ENCODE results near the gene STMP1. TPM values are rescaled to one million over a fixed set of nuclear protein-coding genes. Genes with fewer than 3 reads are reported as not detected.

Gene STMP1
- total RNA-seq, 1 donor from 2014 or later, result 46.3 TPM

- Mint-ChIP-seq H3K4me3 (no peak overlapping the region), H3K27me3 (ENCODE audit: low read depth) (no peaks in the 10 kb centered on the region), H3K9me3 (no peaks in the 10 kb centered on the region), H3K4me1 (peaks cover 10% of the 10 kb centered on the region), H3K36me3 (no peaks in the 10 kb centered on the region), H3K27ac (no peak overlapping the region)
- DNase-seq (ENCODE audit: low spot score in 2 of 2, unreplicated experiment in 2 of 2), result no peak
- TF ChIP-seq, protein P1, sequence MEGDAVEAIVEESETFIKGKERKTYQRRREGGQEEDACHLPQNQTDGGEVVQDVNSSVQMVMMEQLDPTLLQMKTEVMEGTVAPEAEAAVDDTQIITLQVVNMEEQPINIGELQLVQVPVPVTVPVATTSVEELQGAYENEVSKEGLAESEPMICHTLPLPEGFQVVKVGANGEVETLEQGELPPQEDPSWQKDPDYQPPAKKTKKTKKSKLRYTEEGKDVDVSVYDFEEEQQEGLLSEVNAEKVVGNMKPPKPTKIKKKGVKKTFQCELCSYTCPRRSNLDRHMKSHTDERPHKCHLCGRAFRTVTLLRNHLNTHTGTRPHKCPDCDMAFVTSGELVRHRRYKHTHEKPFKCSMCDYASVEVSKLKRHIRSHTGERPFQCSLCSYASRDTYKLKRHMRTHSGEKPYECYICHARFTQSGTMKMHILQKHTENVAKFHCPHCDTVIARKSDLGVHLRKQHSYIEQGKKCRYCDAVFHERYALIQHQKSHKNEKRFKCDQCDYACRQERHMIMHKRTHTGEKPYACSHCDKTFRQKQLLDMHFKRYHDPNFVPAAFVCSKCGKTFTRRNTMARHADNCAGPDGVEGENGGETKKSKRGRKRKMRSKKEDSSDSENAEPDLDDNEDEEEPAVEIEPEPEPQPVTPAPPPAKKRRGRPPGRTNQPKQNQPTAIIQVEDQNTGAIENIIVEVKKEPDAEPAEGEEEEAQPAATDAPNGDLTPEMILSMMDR (IDR thresholded peaks at IDR 0.05; ENCODE audit: unreplicated experiment), result no peak
Observed at GRCh38 chr7:135717693-135718092, 55.4 kb downstream of the STMP1 start.

DNA sequence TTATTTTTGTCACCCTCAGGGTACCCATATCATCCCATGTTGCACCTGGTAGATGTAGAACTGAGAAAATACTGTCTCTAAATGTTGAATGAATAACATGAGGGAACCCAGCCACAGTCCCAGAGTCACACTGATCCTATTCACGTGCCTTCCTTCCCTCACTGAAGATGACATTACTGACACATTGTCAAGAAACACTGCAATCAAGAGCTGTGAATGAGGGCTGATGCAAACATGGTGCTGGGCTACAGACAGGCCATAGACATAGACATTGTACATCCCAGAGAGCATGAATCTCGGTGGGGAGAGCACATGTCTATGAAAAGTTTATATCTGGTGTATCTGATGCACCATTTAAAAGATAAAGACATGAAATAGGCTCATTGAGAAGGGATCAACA, 55.9 kb downstream of the STMP1 start:
- Mint-ChIP-seq H3K36me3 (no peaks in the 10 kb centered on the region), H3K9me3 (no peaks in the 10 kb centered on the region), H3K4me3 (no peak overlapping the region), H3K27ac (no peak overlapping the region), H3K27me3 (ENCODE audit: low read depth) (no peaks in the 10 kb centered on the region), H3K4me1 (peaks cover 5% of the 10 kb centered on the region)
- DNase-seq (ENCODE audit: low spot score in 2 of 2, unreplicated experiment in 2 of 2), result no peak
- TF ChIP-seq, protein P1 (IDR thresholded peaks at IDR 0.05; ENCODE audit: unreplicated experiment), result no peak

GRCh38 chr7:135718794-135719437, 56.6 kb downstream of the STMP1 start:
- Mint-ChIP-seq H3K36me3 (no peaks in the 10 kb centered on the region), H3K4me1 (peaks cover 4% of the 10 kb centered on the region), H3K27me3 (ENCODE audit: low read depth) (no peaks in the 10 kb centered on the region), H3K27ac (no peak overlapping the region), H3K4me3 (no peak overlapping the region), H3K9me3 (no peaks in the 10 kb centered on the region)
- TF ChIP-seq, protein P1 (IDR thresholded peaks at IDR 0.05; ENCODE audit: unreplicated experiment), result no peak
- no peak for DNase-seq (ENCODE audit: low spot score in 2 of 2, unreplicated experiment in 2 of 2)

DNA sequence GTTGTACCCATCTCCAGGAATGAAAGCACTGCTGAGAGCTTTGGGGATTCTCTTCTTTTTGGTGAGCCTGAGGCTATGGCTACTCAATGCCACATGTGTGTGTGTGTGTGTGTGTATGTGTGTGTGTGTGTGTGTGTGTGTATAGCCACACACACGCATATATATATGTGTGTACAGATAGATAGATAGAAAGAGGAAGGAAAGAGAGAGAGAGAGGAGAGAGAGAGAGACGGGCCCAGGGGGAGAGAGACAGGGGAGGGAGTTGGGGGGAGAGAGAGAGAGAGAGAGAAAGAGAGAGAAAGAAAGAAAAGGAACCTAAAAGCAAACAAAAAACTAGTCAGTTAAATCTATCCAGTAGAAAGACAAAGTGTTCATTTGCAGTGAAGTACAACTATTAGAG, 57.4 kb downstream of the STMP1 start:
- Mint-ChIP-seq H3K9me3 (no peaks in the 10 kb centered on the region), H3K4me1 (peaks cover 4% of the 10 kb centered on the region), H3K4me3 (no peak overlapping the region), H3K27me3 (ENCODE audit: low read depth) (no peaks in the 10 kb centered on the region), H3K27ac (no peak overlapping the region), H3K36me3 (no peaks in the 10 kb centered on the region)
- no peak for DNase-seq (ENCODE audit: low spot score in 2 of 2, unreplicated experiment in 2 of 2)
- TF ChIP-seq, protein P1 (IDR thresholded peaks at IDR 0.05; ENCODE audit: unreplicated experiment), result no peak

DNA sequence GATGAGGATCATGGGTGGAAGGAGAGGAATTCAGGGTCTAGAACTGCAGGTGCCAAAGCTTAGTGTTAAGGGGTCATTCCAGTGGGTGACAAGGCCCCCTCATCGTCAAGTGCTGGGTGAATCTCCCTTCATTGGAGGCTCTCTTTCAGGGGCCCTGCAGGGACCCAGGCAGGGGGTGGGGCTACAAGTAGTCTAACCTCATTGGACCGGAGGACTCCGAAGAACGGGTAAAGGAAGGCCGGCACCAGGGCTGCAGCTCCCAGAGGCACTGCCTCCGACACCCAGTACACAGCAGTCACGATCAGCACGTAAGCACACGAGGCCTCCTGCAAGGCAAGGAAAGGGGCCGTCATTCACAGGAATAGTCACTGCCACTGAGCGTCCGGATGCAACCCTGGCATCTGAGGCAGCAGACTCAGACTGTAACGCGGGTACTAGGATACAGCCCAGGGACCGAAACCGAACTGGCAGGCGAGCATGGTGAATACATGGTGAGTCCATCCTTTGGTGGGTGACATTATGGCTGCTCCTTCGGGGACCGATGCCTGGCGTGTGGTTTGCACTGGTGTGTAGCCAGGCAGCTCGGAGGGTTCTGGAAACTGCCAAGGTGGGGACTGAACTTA, 59.0 kb downstream of the STMP1 start:
- no peaks in the 10 kb centered on the region for H3K9me3 Mint-ChIP-seq
- H3K27ac Mint-ChIP-seq, result no peak overlapping the region
- no peak overlapping the region for H3K4me3 Mint-ChIP-seq
- no peaks in the 10 kb centered on the region for H3K27me3 Mint-ChIP-seq (ENCODE audit: low read depth)
- DNase-seq (ENCODE audit: low spot score in 2 of 2, unreplicated experiment in 2 of 2), result no peak
- H3K4me1 Mint-ChIP-seq, result peaks cover 10% of the 10 kb centered on the region
- TF ChIP-seq, protein P1 (IDR thresholded peaks at IDR 0.05; ENCODE audit: unreplicated experiment), result no peak
- no peaks in the 10 kb centered on the region for H3K36me3 Mint-ChIP-seq
